HG03097 (cell line): Measurements from ENCODE around the gene CCDC127.
A peak's percentile ranks its signal among the peaks of the same experiment; 100 is the strongest.

ENCODE experiments used
- ATAC-seq: cut with Tn5 transposase; IDR thresholded peaks from one replicate; pipeline ENCODE4 v1.9.1; 2021; ENCODE audit not compliant: unreplicated experiment, low FRiP score

CCDC127 gene

DNA sequence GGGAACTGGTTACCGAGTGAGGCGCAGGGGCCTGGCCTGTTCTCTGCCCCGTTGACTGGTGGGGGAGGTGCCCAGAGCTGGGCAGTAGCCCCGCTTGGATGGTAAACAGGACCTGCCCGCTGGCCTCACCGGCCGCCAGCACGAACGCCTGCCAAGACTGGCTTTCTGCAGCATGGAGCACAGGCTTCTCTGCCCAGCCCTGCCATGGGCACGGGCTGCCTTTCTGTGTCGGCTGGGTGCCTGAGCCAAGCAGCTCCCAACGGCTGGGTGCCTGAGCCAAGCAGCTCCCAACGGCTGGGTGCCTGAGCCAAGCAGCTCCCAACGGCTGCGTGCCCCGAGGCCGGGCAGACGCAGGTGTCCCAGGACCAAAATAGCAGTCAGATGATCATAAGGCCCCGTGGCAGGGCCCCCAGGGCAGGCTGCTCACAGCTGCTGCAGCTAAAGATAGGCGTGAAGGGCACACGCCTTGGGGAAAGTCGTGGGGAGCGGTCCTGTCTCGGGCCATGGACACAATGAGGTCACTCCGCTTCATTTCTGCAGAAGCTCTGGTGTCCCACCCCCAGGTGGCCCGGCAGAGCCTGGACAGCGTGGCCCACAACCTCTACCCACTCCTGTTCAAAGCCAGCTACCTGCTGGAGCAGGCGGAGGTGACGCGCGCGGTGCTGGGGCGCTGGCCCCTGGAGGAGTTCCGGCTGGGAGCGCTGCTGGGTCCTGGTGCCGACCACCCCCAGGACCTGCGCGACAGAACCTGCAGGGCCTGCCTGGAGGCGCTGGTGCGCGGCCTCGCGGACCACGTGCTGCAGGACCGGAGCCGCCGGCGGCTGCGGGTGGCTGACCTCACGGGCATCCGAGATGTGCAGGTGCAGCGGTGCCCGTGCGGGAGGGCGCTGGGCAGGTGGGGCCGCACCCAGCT lies 26.7 kb downstream of the CCDC127 start, which contains the start of gene LRRC14B:
Gene LRRC14B (plus strand): TSS at position 460 of the 913 bp plus-strand sequence. CDS start 44 bp downstream, at position 504.
- ATAC-seq, result no peak

DNA sequence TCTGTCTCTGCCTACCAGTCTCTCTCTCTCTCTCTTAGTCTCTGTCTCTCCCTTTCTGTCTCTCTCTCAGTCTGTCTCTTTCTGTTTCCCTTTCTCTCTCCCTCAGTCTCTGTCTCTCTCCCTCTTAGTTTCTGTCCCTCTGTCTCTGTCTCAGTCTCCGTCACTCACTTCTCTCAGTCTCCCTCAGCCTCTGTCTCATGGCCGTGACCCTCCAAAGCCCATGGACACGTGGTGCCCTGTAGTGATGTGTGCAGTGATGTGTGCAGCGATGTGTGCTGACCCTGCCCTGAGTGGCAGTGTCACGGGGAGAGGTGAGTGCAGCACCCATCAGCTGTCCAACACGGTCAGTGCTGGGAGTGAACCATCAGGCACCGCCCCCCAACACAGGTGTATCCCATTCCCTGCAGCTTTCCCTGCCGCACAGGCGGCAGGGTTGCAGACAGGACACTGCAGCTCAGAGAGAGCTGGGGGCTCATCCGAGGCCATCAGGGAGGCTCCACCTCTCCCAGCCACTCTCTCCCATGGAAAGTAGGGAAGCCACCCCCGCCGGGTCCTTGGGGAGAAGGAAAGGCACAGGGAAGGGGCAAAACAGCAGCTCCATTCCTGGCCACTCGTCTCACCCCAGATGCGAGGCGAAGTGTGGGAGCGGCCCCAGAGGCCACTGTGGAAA lies 27.5 kb downstream of the CCDC127 start:
- no peak for ATAC-seq

DNA sequence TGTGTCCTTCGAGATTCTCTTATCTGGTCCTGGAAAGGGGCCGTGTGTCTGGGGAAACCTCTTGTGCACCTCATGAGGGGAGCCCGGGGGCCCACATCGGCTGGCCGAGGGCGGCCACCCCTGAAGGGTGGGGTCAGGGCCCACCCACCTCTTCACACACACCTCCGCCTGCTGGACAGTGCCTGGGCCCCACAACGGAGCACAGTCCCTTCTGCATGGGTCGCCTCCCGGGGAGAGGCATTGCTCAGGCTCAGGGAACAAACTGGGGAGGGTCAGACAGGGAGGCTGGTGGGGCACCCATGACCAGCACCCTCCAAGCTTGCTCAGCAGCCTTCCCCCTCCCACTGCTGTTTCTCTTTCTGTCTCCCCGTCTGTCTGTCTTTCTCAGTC lies 28.0 kb downstream of the CCDC127 start:
- no peak for ATAC-seq

DNA sequence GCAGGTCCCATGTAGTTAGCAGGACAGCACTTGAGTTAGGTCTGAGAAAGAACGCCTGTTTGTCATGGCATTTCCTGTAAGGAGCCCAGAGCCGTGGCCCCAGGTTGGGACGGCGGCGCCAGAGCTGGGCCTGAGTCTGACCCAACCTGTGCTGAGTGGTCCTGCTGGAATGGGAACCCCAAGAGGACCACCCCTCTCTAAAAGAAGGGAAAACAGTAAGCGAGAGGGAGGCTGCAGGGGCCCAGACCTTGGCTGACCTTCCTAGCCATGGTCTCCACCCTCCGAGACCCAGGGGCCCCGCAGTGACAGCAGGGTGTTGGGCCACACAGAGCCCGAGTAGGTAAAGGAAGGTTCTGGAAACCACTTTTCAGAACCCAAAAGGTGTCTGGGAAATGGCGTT lies 28.5 kb downstream of the CCDC127 start:
- ATAC-seq, result no peak

DNA sequence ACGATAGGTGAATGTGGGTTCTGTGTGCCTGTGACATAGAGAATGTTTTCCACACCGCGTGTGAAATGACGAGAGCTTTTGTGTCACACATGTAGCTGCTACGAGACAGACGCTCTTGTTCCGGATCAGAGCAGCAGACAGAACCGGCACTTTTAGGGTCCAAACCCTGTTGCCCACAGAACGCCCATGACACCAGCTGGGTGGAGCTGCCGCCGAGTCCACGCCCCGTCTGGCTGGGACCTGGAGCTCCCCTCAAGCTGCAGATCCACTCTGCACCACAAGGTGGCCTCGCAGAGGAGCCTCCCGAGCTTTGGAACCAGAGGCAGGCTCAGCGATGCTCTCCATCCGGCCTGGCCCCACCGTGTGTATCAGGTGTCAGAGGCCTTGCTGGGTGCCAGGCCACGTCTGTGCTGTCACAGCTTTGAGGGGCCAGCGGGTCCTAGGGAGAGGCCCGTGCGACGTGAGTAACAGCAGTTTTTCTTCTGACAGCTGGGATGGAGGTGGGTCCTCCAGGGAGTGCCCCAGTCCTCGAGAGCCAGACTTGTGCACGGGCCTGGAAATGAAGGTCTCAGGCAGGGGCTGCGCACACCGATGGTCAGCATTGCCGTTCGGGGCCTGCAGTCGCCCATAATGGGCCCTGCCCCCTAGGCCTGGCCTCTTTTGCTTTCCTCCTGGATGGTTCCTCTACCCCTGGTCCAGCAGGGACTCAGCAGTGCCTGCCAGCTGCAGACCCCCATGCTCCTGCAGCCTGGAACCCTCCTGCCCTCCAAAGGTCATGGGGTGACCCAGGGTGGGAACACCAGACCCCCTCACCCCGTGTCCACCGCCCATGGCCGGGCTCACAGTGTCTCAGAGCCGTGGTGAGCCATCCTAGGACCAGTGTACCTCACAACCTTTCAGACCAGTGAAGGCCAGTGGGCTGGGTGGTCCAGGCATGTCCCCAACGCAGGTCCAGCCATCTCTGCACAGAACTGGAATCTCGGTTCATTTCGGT lies 29.2 kb downstream of the CCDC127 start:
- ATAC-seq, result peak; percentile 76

DNA sequence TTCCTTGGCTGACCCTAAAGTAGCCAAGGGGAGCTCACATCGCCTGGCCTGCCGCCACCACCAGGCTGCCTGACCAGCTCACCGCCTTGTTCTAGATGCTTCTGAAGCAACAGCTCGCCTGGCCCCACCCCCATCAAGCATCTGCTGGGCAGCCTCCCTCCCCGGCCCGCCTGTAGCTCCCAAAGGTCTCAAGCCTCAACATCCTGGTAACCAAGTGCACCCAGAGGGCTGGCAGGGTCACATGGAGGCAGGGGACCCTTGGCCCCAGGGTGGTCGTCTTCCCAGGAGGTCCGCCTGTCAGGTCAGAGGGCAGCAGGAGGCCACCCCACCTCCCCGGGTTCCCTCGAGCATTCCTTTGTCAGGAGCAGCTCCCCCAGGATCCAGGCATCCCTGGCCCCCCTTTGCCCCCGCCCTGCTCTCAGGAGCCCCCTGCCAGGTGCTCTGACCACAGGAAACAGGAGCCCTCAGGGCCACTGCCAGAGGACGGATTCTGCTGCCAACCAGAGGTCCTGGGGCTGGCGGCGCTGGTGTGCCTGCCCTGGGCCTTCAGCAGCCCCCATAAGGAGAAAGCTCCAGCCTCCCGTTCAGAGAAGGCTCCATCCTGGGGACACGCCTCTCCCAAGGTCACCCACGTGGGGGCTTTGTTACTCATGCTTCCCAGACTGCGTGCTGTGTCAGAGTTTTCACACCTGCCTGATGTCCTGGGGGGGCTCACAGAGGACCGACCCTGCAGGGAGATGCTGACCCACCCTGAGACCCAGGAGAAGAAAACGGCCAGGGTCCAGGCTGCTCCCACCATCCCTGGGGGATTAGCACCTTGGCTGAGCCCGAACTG lies 30.1 kb downstream of the CCDC127 start:
- ATAC-seq, result no peak

DNA sequence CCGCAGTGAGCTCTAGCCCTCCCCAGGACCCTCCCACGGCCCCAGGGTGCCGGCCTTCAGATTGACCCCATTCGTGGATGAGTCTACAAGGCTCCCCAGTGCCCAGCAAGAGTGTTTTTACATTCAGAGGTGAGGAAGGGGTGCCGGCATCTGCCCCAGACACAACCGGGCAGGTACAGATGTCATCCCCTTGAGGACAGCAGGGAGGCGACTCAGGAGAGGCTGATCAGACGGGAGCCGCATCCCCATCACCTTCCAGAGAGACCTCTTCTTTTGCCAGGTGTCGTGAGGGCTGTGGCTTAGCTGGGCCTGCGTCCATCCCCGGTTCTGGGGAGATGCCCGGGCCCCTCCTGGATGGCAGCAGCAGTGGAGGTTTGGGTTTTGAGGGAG lies 30.9 kb downstream of the CCDC127 start:
- ATAC-seq, result no peak

DNA sequence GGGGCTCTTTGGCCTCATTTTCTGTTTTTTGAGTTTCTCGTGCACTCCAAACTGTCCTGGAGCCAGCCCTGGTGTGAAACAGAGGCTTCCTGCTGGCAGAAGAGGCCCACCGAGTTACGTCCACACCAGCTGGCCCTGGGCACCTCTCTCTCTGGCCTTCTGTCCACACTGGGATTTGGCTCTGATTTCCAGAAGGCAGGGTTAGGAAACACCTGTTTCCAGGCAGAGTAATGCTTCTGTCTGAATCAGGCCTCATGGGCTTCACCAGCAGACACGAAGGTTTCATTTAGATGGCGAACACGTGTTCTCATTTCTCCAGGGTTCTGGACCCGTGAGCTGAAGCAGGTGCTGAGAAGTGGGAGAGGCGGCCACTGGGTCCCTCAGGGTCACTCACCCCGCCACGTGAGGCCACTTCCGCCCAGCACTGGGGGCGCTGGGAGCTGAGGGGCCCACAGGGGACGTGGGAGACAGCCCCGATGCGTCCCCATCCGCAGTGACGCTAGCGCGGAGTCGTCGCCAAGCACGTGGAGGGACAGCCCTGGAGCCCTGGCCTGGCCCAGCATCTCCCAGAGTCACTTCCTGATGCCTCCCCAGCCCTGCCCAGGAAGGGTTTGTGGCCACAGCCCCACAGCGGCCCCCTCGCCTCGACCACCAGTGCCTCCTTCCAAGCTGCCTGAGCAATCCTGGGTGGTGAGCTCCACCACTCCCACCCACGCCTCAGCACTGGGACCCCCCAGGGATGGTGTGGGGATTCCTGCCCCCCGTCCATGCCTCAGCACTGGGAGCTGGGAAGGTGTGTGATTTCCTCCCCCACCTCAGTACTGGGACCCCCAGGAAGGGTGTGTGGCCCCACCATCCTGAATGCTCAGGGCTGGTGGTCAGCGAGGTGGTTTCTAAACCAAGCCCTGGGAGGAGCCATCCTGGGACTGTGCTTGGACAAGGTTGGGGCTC lies 31.6 kb downstream of the CCDC127 start:
- no peak for ATAC-seq

DNA sequence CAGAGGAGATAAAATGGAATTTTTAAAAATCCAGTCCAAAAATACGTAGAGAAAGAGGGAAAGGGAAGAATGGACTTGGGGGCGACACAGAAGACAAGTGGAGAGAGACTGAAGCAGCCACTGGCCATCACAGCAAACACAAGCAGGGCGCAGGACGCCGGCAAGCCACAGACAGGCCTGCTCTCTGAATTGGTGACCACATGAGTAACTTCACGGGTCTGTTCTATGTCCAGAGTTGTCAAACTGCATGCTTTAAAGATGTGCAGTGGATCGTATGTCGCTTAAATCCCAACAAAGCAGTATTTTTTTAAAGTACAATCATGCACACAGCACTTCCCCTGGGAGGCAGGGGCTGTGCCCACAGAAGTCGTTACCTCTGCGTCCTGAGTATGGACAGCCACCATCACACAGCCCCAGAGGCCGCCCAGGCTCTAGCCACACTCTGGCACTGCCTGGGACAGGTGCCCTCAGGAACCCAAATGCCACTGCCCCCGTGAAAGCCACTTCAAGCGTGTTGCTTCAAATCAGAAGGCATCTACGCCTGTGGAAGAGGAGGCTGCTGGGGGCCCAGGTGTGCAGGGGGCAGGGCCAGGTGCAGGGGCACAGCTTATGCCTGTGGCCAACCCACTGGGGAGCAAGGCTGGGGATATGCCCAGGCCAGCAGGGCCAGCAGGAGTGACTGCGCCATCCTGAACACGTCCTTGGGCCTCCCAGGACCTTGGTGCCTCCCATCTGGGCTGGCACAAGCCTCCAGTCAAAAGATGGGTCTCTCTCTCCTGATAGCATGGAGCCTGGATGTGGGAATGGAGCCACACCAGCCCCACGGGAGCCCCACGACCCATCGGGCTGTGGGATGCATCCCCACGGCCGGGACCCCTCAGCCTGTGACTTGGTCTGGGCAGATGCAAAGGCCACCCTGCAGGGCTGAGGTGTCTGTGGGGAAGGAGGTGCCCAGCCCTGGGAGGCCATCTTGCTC lies 32.6 kb downstream of the CCDC127 start:
- ATAC-seq, result no peak

DNA sequence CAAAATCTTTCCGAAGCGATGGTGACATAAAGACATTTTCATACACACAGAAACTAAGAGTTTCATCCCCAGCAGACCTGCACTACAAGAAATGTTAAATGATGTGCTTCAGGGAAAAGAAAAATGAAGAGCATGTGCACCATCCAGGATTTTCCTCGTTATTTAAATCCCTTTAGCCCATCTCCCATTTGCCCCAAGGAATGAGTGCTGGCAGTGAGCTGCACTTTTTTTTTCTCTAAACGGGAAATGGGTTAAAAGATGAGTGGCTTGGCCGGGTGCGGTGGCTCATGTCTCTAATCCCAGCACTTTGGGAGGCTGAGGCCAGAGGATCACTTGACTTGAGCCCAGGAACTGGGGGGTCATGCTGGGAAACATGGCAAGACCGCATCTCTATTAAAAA lies 33.5 kb downstream of the CCDC127 start:
- no peak for ATAC-seq

DNA sequence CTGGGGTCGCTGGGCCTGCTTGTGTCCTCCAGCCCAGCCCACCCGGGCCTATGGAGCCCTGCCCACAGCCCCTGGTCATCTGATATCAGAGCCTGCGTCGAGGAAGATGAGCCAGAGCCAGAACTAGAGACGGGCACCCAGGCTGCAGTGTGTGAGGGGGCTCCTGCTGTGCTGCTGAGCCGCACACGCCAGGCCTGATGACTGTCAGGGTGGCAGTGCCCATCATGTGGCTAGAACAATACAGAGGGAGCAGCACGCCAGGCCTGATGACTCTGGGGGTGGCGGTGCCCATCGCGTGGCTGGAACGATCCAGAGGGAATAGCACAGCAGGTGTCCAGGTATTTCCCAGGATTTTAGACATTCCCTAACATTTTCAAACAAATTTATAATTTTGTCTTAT lies 35.8 kb downstream of the CCDC127 start:
- no peak for ATAC-seq

DNA sequence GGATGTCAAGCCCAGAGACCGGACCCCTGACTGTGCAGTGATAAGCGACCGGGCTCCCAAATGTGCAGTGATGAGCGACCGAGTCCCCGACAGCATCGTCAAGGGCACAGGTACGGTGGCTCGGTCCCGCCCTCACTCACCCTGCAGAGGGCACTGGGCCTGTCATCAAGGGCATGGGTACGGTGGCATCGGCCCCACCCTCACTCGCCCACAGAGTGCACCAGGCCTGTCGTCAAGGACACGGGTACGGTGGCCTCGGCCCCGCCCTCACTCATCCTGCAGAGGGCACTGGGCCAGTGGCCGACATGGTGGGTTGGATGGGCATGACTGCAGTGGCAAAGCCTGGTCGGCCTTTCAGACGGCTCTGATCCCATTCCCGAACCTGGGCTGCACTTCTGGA lies 36.4 kb downstream of the CCDC127 start:
- ATAC-seq, result no peak

DNA sequence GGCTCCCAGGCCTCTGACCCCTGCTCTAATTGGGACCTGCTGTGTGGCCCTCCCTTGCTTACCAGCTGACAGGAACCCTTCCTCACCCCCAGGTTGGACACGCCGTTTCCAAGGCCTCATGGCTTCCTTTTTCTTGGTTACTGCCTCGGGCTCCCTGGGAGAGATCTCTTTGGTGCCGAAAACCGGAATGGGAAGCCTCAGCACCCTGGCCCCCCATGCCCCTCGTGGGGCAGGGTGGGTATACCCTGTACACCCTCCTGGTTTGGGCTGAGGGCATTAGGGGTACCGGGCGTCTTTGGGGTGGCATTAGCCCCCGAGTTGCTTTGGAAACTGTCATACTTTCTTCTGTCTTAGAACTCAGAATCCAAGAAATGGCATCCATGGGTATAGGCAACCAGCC lies 36.8 kb downstream of the CCDC127 start:
- no peak for ATAC-seq

DNA sequence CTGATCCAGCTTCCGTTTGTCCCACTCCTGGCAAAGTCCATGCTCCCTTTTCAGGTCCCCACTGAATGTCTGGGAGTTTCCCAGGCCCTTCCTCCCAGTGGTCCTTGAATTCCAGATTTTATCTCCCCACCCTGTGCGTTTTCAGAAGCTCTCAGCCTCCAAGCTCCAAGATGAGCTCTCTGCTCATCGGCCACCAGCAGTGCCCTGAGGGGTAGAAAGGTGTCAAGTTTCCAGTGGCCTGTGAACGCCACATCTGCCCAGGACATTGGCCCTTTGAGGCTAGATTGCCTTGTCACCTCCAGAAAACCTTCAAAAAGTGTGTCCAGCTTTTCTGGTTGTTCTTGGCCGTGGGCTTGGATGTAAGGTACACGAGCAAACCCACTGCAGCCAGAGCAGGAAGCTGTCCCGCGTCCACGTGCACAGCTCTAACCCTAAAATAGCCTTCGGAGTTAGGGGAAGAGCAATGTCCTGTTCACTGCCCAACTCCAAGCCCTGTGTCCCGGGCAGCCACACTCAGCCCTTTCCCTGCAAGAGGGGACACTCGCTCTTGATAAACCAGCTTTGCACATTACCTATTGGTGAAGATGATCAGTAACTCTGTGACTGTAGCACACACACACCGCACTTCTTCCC lies 37.6 kb downstream of the CCDC127 start:
- no peak for ATAC-seq

DNA sequence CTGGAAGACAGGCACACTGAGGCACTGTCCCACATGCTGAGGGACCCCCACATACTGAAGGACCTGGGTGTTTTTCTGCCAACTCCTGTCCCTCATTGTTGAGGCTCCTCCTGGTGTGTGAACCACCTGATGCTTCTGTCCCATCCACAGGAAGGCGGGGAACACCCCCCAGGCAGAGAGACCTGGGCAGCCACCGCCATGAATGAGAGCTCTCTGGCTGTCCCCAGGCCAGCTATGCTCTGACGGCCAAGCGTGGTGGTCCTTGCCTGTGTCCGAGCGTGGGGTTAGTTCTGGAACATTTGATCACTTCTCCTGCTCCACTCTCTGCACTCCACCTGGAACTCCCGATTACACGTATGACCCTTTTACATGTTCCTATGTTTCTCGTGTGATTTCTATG lies 38.6 kb downstream of the CCDC127 start:
- ATAC-seq, result no peak

DNA sequence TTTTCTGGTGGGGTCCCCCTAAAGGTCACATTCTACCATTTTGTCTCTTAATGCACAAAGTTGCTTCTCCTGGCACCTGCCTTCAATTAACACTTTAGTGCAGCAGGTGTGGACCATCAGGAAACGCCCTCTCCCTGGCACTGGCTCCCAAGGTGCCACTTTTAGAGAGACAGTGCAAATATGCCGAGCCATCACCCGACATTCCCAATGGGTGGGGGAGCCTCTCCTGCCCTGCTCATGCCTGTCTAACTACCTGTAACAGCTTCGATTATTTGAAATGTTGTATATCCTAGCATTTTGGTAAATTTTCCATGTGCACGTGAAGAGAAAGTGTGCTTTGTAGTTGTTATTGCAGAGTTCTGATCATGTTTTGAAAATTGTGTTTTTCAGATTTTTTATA lies 39.8 kb downstream of the CCDC127 start:
- no peak for ATAC-seq

DNA sequence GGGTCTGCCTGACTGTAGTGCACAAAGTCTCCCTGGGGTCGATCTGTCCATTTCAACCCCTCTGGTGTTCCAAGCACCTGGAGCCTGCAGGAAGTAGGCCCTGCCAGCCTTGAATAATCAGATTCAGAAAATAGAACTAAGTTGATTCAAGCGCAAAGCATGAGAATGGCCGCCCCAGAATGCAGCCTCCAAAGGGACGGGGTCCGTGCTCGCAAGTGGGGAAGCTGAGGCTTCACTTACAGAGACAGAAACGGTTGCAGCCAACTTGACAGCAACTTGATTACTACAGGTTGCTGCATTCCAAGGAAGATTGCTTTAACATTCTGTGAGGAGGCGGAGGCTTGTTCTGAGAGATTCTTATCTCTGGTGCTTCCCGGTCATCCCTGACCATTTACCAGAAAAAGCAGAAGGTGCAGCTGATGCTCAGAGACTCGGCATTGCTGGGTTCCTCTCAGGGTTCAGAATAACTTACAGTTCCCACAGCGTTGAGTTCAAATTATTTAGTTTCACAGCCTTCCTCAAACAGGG lies 41.6 kb downstream of the CCDC127 start:
- ATAC-seq, result no peak
